PFSK-1 (cell line): Measurements from ENCODE around the gene LGALSL.

ENCODE experiments used
- FOXP2 ChIP-seq: optimal IDR thresholded peaks from 2 replicates; pipeline ENCODE3; 2011; ENCODE audit warnings: borderline replicate concordance, control low read depth, inconsistent platforms; ENCODE audit not compliant: insufficient read depth; ENCODE audit errors: extremely low read length, extremely low read depth
- POLR2AphosphoS5 ChIP-seq: IDR thresholded peaks from 2 replicates; pipeline ENCODE4 v1.6.1; 2012; ENCODE audit warnings: low read depth, mild to moderate bottlenecking, control low read depth, low read length, moderate library complexity
- REST ChIP-seq, 2 experiments: IDR thresholded peaks; 2 replicates each; pipeline versions ENCODE4 v1.6.1 to v1.8.0; 2011 to 2012; ENCODE audit warnings: low read depth in 2 of 2, low read length in 2 of 2, control low read depth in 1 of 2, inconsistent platforms in 1 of 2, mild to moderate bottlenecking in 1 of 2, moderate library complexity in 1 of 2; ENCODE audit not compliant: insufficient read depth in 1 of 2
- SIN3A ChIP-seq: IDR thresholded peaks from 2 replicates; pipeline ENCODE4 v1.6.1; 2012; ENCODE audit warnings: mild to moderate bottlenecking, low read length, moderate library complexity, borderline replicate concordance; ENCODE audit not compliant: insufficient read depth
- TAF1 ChIP-seq: IDR thresholded peaks from 2 replicates; pipeline ENCODE4 v1.6.1; 2012; ENCODE audit warnings: low read length, control low read depth, borderline replicate concordance; ENCODE audit not compliant: insufficient read depth

The LGALSL gene

GRCh38 chr2:64481665-64482064, 27.7 kb downstream of the LGALSL start:
- TF ChIP-seq FOXP2 (no peak), SIN3A (no peak), REST (IDR thresholded peaks at IDR 0.05; ENCODE audit: insufficient read depth in 1 of 2, low read depth in 2 of 2, low read length in 2 of 2) (no peak), TAF1 (no peak), POLR2AphosphoS5 (no peak)

GRCh38 chr2:64482243-64482642, 28.3 kb downstream of the LGALSL start:
- TF ChIP-seq REST (IDR thresholded peaks at IDR 0.05; ENCODE audit: insufficient read depth in 1 of 2, low read depth in 2 of 2, low read length in 2 of 2) (no peak), TAF1 (no peak), POLR2AphosphoS5 (no peak), FOXP2 (no peak), SIN3A (no peak)

- no peak for TF ChIP-seq POLR2AphosphoS5
- TF ChIP-seq FOXP2: no peak
- TF ChIP-seq TAF1: no peak
- TF ChIP-seq REST (IDR thresholded peaks at IDR 0.05; ENCODE audit: insufficient read depth in 1 of 2, low read depth in 2 of 2, low read length in 2 of 2): no peak
These were observed 29.0 kb downstream of the LGALSL start for GRCh38 chr2:64482765-64483504.

- TF ChIP-seq REST (IDR thresholded peaks at IDR 0.05; ENCODE audit: insufficient read depth in 1 of 2, low read depth in 2 of 2, low read length in 2 of 2) (no peak), TAF1 (no peak), POLR2AphosphoS5 (no peak)
These were observed 31.4 kb downstream of the LGALSL start for GRCh38 chr2:64485331-64485730.

- no peak for TF ChIP-seq POLR2AphosphoS5
- TF ChIP-seq TAF1: no peak
- no peak for TF ChIP-seq FOXP2
- TF ChIP-seq REST (IDR thresholded peaks at IDR 0.05; ENCODE audit: insufficient read depth in 1 of 2, low read depth in 2 of 2, low read length in 2 of 2): no peak
- no peak for TF ChIP-seq SIN3A
These were observed 32.0 kb downstream of the LGALSL start for GRCh38 chr2:64485961-64486360.
